Activated CD4-positive, alpha-beta T cell treated with anti-CD3 and anti-CD28 coated beads, Interleukin-10, Interleukin-2, amounts not matched to agents 100 ng/mL and 50 ng/mL, durations not matched to agents 16 hours and 8 hours (primary cell): Measurements from ENCODE around the gene THRA.

Experiments
- DNase-seq: peaks from one replicate; pipeline ENCODE4 v3.0.0-alpha.2; 2020

THRA gene

DNA sequence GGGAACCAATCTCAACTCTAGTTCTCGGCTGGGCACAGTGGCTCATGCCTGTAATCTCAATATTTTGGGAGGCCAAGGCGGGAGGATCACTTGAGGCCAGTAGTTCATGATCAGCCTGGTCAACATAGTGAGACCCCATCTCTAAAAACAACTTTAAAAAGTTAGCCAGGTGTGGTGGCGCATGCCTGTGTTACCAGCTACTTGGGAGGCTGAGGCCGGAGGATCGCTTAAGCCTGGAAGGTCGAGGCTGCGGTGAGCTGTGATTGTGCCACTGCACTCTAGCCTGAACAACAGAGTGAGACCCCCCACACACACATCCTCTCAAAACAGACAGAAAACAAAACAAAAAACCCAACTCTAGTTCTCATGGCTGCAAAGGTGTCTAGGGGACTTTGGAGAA is 4.9 kb downstream of the THRA start:
- DNase-seq, result no peak

DNA sequence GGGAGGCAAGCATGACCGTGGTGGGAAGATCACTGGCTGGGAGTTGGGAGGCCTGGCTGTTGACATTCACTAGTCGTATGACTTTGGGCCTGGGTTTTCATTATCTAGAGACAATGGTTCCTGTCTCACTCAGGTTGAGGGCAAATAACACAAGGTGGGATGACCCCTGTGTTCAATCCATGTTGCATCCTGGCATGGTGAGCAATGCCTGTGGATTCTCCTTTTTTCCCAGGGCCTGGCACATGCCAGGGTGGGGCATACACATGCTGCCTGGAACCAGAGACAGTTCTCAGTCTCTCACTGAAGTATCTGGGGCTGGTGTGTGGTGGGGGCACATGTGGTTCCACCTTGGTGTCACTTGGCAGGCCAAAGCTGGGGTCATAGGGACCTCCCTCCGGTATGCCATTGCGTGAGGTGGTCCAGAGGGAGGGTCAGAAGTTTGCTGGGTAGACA is 5.4 kb downstream of the THRA start:
- no peak for DNase-seq

DNA sequence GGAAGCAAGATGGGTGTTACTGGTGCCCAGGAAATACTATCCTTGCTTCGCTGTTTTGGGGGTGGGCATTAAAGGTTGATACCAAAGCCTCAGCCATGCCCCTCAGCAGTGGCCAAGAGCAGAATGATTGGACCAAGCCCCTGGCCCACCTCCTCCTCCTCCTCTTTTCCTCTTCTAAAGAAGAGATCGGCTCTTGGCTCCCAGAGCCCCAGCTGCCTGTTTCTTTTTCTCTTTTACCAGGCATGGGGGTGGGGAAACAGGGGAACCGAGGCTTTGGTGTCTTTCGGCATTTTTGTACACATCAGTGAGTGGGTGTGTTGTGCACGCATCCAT is 5.8 kb downstream of the THRA start:
- DNase-seq, result no peak

DNA sequence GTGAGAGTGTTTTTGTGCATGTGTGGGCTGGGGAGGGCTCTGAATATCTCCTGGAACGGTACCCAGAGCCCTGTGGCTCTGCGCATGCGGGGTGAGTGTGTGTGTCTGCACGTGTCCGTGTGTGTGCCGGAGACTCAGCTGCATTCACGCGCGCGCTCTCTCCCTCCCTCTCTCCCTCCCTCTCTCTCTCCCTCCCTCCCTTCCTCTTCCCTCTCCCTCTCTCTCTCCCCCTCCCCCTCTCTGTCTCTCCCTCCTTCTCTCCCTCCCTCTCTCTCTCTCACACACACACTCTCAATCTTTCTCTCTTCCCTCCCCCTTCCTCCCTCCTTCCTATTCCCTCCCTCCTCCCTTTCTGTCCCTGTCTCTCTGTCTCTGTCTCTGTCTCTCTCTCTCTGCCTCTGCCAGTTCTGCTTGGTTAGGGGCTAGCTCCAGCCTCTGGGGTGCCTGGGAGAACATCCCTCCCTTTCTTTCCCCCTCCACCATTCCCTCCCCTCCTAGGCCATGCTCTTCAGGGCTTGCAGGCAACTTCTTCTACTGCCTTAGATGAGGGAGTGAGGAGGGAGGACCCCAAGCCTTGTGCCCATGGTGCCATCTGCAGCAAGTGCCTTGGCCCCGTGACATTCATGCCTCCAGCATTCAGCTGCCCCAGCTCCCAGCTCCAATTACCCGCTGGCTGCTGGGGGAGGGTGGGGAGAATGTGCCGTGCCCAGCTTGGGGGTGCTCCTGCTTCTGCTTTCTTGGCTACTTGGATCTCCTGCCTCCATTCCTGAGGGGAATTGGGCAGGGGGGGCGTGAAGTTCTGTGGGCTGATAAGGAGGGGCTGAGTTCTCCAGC is 6.4 kb downstream of the THRA start:
- DNase-seq, result peak; percentile 78

DNA sequence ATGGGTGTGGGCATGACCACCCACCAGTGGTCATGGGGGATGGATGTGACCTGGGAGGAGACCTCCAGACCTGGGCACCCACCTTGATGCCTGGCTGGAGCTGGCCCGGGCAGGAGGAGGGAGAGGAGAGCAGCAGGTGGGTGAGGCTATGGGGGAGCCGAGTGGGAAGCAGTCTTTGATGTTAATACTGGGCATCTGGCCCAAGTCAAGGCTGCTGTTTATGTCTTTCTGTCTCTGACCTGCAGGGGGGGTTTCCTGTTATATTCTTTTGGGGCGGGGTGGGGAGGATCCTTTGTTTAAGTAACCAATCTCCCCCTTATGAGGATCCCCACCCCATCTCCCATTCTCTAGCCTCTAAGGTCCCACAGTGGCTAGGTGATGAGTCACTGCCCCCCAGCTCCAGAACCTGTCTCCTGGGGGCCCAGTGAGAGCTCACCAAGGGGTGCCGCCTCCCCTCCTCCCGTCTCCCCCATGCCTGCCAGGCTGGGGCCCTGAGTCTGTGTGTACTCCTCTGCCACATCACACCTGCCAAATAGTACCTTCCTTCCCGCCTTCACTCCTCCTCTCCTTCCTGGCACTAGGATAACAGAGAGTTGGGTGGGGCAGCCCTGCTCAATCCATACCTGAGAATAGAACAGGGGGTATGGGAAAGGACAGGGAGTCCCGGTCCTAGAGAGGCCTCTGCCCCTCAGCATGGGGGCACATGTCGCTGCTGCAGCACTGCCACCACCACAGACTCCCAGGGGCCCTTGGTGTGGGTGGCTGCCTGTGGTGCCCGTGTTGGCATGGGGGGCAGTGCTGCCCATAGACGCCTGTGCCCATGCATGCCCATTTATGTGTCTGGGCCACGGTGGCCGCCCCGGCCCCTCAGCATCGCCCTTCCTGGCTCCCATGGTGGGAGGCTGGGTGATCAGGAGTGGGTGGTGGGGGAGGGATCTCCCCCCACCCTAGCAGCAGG is 7.3 kb downstream of the THRA start:
- peak; percentile 39 for DNase-seq

DNA sequence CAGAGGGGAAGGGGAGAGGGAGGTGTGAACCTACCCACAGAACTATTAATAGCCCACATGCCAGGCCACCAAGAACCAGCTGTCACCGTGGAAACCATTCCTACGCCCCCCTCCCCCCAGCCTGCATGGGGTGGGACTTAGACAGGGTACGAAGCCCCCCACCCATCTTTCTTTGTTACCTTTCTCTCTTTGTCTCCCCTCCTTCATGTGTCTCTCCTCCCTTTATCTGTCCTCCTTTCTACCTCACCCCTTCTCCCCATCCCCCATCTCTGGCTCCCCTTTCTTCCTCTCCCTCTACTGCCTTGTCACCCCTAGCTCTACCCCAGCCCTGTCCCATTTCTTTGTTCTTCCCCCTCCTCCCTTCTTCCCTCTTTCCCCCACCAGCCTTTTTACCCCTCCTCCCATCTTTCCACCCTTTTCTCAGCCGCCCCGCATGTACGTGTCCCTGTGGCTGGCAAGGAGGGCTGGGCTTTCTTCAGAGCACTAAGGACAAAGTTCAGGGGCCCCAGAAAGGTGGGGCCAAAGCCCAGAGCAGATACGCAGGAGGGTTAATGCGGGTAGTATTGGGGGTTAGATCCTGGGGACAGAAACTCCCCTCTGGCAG is 8.0 kb downstream of the THRA start:
- no peak for DNase-seq

DNA sequence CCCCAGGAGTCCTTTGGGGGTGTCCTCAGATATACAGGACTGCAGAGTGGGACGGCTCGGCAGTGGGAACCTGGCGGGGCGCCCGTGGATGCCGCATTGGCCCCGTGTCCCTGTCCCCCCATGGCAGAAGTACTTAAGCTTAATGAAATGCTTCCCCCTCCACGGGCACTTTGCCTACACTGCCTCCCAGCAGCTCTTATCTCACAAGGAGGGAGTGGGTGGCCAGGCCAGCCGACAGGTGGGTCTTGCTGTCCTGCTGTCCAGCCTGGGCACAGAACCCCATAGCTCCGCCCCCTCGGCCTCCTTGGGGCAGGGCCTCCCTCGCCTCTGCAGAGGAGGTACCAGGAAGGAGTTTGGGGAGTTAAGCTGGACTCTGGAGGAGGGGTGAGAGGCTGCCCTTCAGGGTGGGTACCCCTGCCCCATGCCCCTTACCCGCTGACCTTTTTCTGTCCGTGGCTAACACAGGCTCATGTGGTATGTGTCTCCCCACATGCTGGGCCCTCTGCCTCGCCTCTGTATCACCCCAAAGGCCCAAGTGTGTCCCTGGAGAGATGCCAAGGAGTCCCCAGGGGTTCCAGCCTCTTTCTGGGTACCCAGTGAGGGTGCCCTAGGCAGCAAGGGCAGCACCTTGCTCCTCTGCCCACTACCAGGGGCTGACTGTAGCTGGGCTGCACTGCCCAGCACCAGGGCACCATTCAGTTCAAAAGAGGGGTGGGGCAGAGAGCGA is 8.7 kb downstream of the THRA start:
- DNase-seq, result no peak

DNA sequence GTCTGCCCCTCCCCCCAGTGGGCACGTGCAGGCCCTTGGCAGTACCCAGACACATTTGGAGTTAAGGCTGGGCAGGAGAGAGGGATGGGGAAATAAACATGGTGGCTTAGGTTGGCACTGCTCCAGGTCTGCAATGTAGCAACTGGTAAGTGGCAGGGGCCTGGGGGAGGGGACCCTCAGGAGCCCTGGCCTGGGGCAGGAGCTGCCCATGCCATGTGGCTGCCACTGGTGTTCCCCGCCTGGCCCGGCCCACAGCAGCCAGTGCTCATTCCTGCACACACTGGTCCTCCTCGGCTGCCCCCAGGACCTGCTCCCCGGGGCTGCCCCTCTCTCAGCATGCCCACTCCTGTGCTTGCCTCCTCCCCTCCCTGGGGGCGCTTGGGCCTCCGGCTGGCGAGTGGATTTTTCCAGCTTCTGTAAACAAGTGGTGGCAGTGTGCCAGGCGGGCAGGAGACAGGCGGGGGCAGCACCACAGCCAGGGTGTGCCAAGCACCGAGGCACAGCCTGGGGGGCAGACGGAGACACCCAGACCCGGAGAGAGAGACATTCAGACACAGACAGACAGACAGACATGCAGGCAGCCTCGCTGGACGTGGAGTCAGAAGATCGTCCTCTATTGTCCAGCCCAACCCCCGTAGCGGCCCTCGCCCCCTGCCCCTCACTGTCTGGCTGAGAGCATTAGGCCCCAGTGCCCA is 9.4 kb downstream of the THRA start:
- no peak for DNase-seq

DNA sequence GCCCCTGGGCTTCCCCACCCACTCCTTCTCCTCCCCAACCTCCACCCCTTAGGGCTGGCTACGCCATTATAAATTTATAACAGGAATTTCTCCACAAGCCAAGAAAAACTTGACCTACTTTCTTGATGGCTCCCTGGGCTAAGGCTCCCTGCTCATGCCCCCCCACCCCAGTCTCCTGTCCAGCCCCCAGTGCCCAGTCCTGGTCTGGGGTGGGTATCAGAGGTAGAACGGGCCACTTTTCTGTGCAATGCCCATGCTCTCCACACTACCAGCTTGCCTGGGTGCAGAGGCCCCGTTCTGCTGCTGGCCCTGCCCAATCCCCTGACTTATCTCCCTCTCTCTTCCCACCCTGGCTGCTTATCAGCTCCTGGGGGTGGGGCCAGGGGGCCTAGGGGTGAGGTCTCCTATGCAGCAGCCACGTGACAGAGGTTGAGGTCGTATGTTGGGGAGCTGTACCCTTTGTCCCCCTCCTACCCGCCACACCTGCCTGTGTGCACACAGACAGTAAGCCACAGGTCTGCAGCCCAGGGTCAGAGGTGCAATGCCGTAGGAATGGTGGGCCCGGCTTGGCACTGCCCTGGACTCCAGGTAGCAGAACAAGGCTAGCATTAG is 10.1 kb downstream of the THRA start:
- no peak for DNase-seq

DNA sequence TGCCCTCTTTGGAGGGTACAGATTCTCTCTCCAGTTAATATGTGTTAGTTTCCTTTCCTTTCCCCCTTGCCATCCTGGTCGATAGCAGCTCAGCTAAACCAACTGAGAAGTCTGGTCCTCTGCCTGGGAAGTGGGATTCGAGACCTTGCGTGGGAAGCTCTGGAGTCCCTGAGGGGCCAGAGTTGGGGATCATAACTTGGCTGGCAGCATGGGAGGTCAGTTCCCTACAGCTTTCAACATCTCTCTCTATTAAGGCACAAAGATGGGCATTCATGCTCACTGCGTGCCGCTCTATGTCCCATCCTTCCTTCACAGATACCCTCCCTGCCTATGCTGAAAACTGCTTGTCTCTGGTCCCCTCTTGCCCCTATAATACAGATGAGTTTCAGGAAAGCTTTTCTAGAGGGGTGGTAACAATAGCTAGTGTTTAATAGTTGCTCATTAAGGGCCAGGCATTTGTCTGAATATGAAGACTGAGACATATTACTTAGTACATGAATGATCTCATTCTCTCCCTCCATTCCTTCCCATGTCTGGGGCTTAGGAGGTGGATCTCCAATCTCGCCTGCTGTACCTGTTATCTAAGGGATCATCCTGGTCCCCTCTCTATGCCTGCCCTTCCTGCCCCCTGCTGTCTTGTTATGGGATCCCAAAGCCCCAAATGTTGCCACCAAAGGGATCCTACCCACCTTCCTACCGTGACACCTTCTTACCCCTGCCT is 10.8 kb downstream of the THRA start:
- no peak for DNase-seq

DNA sequence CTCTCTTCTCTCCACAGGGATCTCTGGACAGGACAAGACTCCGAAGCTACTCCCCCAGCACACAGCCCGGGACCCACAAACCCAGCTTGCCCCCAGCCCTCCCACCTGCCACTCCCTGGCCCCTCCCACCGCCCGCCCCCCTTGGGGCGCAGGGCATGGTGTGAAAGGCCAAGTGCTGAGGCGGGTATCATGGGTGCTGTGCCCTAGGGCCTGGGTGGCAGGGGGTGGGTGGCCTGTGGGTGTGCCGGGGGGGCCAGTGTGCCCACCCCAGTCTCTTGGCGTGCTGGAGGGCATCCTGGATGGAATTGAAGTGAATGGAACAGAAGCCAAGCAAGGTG is 11.4 kb downstream of the THRA start:
- DNase-seq, result no peak

DNA sequence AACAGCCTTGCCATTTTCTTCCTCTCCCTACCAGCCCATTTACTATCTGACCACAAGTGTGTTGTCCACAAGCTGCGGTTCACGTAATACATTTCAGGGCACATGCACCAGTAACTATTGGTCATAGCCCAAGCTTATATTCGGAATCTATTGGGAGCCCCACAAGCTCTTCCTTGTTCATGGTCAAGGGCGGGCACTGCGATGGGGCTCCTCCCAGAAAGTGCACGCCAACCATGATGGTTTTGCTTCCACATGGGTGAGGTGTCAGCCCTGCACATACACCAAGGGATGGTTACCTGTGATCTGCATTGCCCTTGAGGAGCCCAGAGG is 12.1 kb downstream of the THRA start:
- no peak for DNase-seq

DNA sequence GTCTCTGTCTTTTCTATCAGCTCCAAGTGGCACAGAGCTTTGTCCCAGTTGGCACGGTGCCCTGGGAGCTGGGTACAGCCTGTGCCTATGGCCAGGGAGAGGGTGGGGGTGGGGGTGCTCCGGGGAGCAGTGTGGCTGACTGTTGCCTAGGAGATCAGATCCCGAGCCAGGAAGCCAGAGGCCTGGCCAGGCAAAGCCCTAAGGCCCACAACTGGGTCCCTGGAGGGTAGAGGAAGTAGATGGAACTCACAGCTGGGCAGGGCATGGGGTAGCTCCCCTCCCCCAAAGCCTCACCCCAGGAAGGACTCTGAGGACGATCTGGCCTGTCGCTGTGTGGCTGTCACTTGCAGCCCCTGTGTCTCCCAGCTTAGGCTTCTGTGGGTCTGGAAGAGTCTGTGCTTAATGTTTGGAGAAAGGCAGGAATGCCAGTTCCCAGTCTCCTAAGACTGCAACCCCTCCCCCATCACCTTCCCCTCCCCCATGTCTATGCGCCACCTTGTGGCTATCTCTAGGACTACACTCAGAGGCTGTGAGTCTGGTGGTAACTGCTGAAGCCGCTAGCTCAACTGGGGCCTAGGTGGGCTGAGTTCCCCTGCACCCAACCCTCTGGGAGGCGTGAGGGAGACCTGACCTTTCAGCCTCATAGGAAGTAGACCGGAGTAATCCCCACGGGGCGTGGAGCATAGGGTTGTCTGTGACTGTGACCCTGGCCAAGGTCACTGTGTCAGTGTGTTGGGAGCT is 12.6 kb downstream of the THRA start:
- DNase-seq, result peak; percentile 76

DNA sequence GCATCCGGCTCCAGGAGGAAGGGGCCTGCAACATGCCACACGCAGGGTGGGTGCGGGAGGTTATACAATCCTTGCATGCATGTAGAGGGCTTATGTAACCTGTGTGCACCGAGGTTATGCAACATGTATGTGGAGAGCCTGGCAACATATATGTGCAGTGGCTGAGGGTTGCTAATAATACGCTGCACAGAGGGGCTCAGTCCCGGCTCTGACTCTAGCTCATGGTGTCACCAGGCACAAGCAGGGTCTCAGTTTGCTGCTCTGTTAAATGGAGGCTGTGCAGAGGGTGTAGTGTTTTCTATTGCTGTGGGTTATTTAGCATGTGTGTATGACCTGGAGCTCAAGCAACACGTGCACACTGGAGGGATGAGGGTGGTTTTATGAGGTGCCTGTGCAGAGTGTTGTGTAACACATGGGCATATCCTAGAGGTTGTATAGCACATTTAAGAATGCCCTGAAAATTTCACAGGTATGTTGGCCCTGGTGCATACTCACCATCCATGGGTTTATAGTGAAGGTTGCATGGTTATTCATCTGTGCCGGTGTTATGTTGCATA is 13.3 kb downstream of the THRA start:
- no peak for DNase-seq

DNA sequence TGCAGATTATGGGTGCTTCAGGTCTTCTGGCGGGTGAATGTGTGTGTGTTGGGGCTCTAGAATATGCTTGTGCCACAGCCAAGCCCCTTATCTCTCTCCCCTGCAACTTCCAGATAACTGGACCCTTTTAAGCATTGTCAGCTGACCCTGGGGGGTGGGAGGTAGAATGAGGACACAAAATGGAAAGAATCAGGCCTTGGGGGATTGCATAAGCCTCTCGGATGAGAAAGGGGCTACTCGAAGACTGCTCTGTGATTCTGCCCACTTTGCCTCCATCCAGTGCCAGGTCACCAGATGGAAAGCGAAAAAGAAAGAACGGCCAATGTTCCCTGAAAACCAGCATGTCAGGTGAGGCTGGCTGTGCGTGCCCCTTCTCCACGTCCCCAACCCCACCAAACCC is 13.8 kb downstream of the THRA start:
- DNase-seq, result no peak

DNA sequence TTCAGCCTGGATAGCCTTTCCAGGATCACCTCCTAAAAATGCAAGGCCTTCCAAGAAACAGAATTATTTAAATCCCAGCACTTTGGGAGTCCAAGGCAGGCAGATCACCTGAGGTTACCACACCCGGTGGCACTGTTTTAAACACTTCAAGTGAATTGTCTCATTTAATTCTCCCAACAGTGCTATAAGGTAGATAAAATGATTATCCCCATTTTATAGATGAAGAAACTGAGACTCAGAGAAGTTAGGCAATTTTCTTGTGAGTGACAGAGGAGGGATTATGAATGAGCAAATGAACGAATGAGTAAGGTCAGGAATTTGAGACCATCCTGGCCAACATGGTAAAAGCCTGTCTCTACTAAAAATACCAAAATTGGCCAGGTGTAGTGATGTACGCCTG is 16.8 kb downstream of the THRA start:
- DNase-seq, result no peak

DNA sequence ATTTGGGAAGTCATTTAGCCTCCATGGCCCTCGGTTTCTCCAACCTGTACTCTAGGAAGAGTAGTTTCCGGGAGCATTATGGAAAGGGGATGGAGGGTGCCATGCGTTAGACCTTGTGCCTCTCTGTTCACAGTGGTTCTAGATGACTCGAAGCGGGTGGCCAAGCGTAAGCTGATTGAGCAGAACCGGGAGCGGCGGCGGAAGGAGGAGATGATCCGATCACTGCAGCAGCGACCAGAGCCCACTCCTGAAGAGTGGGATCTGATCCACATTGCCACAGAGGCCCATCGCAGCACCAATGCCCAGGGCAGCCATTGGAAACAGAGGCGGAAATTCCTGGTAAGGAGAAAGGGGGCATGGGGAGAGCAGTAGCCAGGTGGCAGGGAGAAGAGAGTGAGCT is 21.7 kb downstream of the THRA start:
- DNase-seq, result no peak

DNA sequence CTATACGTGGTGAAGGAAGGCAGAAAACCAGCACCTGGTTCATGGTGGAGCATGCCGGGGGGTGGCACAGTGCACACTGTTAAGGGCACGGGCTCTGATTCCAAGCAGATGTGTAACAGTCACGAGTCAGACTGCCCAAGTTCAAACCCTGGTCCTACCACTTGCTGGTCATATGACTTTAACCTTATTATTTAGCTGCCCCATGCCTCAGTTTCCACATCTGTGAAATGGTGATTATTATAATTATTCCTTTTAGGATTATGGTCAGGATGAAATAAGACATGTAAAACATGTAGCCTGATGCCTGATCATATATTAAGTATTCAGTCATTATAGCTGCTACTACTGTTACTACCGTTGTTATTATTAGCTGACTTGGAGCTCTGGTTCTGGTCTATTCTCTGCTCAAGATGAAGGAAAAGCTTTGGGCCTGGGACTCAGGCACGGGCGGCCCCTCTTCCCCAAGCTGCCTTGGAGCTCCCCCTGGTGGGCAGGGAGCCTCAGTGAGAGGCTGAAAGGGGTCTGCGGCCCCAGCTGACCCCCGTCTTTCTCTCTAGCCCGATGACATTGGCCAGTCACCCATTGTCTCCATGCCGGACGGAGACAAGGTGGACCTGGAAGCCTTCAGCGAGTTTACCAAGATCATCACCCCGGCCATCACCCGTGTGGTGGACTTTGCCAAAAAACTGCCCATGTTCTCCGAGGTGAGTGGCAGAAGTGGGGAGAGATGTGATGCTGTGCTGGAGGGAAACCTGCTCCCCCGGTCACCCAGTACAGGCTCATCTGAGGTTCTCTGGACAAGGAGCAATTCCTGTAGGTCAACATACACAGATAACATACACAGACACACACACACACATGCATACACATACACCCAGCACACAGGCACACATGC is 23.6 kb downstream of the THRA start:
- peak; percentile 59 for DNase-seq
